Ascending aorta (tissue), 2 donors: ENCODE results near the gene HOXC6. TPM values are rescaled to one million over a fixed set of nuclear protein-coding genes. Genes with fewer than 3 reads are reported as not detected.

Experiments
- DNase-seq, 2 donors: peaks; one replicate each; pipeline ENCODE4 v3.0.0-alpha.2; 2019; ENCODE audit warnings: low spot score in 2 of 2
- H3K27ac ChIP-seq, 2 donors: fragments of 200-600 bp; sonication (generic); one replicate each; pipeline ENCODE4 v1.5.1; 2016 to 2017; ENCODE audit warnings: mild to moderate bottlenecking in 1 of 2
- H3K27me3 ChIP-seq: fragments of 200-600 bp; sonication (generic); one replicate; pipeline ENCODE4 v1.5.1; 2017
- H3K36me3 ChIP-seq, 2 donors: fragments of 200-600 bp; sonication (generic); one replicate each; pipeline ENCODE4 v1.5.1; 2016
- H3K4me1 ChIP-seq, 2 donors: fragments of 200-600 bp; sonication (generic); one replicate each; pipeline ENCODE4 v1.5.1; 2016 to 2017; ENCODE audit warnings: mild to moderate bottlenecking in 1 of 2
- H3K4me3 ChIP-seq, 2 donors: fragments of 200-600 bp; sonication (generic); one replicate each; pipeline ENCODE4 v1.5.1; 2016 to 2017; ENCODE audit warnings: mild to moderate bottlenecking in 1 of 2
- H3K9me3 ChIP-seq, 2 donors: fragments of 200-600 bp; sonication (generic); one replicate each; pipeline ENCODE4 v1.5.1; 2016
- CTCF ChIP-seq, 3 experiments: fragments of 200-600 bp in 2 of 3; fragments of 450-650 bp in 1 of 3; sonication (generic) in 2 of 3; IDR thresholded peaks; one replicate each; pipeline ENCODE4 v1.5.1; 2016 to 2019; ENCODE audit warnings: antibody characterized with exemption in 3 of 3, mild to moderate bottlenecking in 1 of 3, moderate library complexity in 1 of 3
- intact Hi-C: fragments of 100-400 bp; cut with DNase I; formaldehyde crosslinking; loops from one replicate; pipeline ENCODE4 v1.15.1; 2023
- total RNA-seq: library from RNA; depleted of rRNA; stranded (reverse); fragments of >200 nt; gene quantifications from one replicate; pipeline ENCODE4 v1.1.0, GENCODE V29; 2016

The HOXC6 gene
- total RNA-seq, 1 donor from 2014 or later, result 7.6 TPM

DNA sequence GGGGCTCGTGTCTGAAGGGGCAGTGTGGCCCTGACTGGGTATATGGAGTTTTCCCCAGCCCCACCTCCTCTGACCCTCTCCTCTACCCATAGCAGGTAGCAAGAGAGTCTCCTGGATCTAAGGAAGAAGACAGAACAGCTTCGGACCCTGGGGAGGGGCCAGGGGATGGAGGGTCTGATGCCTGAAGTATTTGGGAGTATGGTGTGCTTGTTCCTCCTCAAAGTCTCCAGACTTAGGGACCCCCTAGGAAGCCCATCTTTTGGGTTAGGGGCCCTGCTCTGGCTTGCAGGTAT is 20.0 kb upstream of the HOXC6 start:
- Histone ChIP-seq H3K4me1 (peaks cover 0 to 11% of the 10 kb centered on the region in 2 donors), H3K36me3 (no peaks in the 10 kb centered on the region), H3K27ac (no peak overlapping the region), H3K27me3 (peaks cover 5% of the 10 kb centered on the region), H3K9me3 (no peaks in the 10 kb centered on the region), H3K4me3 (no peak overlapping the region)
- intact Hi-C loops, result no loop called here
- no peak for DNase-seq
- TF ChIP-seq CTCF (IDR thresholded peaks at IDR 0.05), result no peak

DNA sequence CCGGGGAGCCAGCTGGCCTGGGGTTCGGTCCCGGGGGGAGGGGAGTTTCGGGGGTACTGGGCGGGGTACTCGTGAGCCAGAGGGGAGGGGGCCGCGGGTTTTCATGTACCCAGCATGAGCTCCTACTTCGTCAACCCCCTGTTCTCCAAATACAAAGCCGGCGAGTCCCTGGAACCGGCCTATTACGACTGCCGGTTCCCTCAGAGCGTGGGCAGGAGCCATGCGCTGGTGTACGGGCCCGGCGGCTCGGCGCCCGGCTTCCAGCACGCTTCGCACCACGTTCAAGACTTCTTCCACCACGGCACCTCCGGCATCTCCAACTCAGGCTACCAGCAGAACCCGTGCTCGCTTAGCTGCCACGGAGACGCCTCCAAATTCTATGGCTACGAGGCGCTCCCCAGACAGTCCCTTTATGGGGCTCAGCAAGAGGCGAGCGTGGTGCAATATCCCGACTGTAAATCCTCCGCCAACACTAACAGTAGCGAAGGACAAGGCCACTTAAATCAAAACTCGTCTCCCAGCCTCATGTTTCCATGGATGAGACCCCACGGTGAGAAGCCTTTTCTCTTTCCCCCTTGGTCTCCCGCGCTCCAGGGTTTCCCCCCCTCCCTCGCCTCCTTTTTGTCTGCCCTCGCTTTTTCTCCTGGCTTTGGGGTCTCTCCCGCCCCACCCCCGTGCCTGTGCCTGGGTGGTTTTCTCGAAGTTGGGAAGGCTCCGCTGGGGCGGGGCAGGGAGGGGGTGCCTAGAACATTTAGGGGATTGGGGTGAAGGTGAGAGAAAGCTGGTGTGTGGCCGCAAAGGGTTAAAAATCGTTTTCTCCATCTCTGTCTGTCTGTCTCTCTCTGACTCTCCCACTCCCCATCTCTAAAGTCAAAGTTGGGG is 18.8 kb upstream of the HOXC6 start:
- no peaks in the 10 kb centered on the region for H3K36me3 ChIP-seq
- intact Hi-C loops, result loop anchor here (10.0 kb wide), 1 partner anchor 345 kb away; no protein-coding TSS in a partner anchor
- no peak for TF ChIP-seq CTCF (IDR thresholded peaks at IDR 0.05)
- no peak for DNase-seq
- peaks cover 5% of the 10 kb centered on the region for H3K27me3 ChIP-seq
- H3K27ac ChIP-seq, result peak overlapping the region in 1 of 2 donors; percentile 41
- peak overlapping the region; percentile 56 to 59 for H3K4me3 ChIP-seq
- no peaks in the 10 kb centered on the region for H3K9me3 ChIP-seq
- peaks cover 0 to 11% of the 10 kb centered on the region in 2 donors for H3K4me1 ChIP-seq

- TF ChIP-seq CTCF (IDR thresholded peaks at IDR 0.05), result no peak
- H3K4me3 ChIP-seq, result peak overlapping the region in 1 of 2 donors; percentile 56
- H3K4me1 ChIP-seq, result peaks cover 0 to 11% of the 10 kb centered on the region in 2 donors
- H3K27ac ChIP-seq, result no peak overlapping the region
- H3K27me3 ChIP-seq, result peaks cover 5% of the 10 kb centered on the region
- intact Hi-C loops, result loop anchor here (10.0 kb wide), 1 partner anchor 344 kb away; no protein-coding TSS in a partner anchor
- no peak for DNase-seq
- no peaks in the 10 kb centered on the region for H3K9me3 ChIP-seq
- no peaks in the 10 kb centered on the region for H3K36me3 ChIP-seq
Measured at GRCh38 chr12:54010053-54010971, 17.9 kb upstream of the HOXC6 start.

DNA sequence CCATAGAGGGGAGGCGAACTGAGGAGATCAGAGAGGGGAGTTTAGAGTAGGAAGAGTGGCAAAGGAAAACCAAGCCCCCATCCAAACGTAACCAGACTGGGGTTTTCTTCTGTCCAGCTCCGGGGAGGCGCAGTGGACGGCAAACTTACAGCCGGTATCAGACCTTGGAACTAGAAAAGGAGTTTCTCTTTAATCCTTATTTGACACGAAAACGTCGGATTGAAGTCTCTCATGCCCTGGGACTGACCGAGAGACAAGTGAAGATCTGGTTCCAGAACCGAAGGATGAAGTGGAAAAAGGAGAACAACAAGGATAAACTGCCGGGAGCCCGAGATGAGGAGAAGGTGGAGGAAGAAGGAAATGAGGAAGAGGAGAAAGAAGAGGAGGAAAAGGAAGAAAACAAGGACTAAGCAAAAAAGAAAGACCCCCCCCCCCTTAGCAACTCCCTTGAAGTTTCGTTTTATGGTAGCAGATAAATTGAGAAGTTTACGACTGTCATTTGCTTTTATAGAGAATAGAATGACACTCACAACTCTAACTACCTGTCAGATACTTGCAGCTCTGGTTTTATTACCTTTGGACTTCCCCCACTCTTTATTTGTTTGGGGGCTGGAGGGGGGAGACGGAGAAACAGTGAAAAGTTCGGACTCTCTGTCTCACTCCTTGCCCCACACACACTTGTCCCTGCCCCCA is 17.1 kb upstream of the HOXC6 start:
- Histone ChIP-seq H3K4me1 (peaks cover 0 to 11% of the 10 kb centered on the region in 2 donors), H3K4me3 (no peak overlapping the region), H3K9me3 (no peaks in the 10 kb centered on the region), H3K27ac (no peak overlapping the region), H3K36me3 (no peaks in the 10 kb centered on the region), H3K27me3 (peaks cover 5% of the 10 kb centered on the region)
- TF ChIP-seq CTCF (IDR thresholded peaks at IDR 0.05), result no peak
- no peak for DNase-seq
- intact Hi-C loops, result loop anchor here (10.0 kb wide), 1 partner anchor 344 kb away; no protein-coding TSS in a partner anchor
